CD4-positive, alpha-beta T cell treated with Interleukin-6 for 4 hours (primary cell): ENCODE results near the gene CSMD2.
A peak's percentile ranks its signal among the peaks of the same experiment; 100 is the strongest.
"Not testable (repeated sequence)": the region's sequence is repeated elsewhere in the genome, so short reads cannot be mapped to it uniquely, and the experiment has no call there.

Source experiments
- DNase-seq: peaks from one replicate; pipeline ENCODE4 v3.0.0-alpha.2; 2020; ENCODE audit warnings: mixed read lengths

CSMD2 gene

GRCh38 chr1:33516428-33516827, 648.6 kb downstream of the CSMD2 start:
- DNase-seq: no peak

- no peak for DNase-seq
Measured at GRCh38 chr1:33515607-33516006, 649.4 kb downstream of the CSMD2 start.

- no peak for DNase-seq
Measured at GRCh38 chr1:33515112-33515511, 649.9 kb downstream of the CSMD2 start.

GRCh38 chr1:33512226-33513011, 652.6 kb downstream of the CSMD2 start:
- no peak for DNase-seq

GRCh38 chr1:33509276-33509675, 655.8 kb downstream of the CSMD2 start:
- not testable (repeated sequence) for DNase-seq

GRCh38 chr1:33508151-33508550, 656.9 kb downstream of the CSMD2 start:
- no peak for DNase-seq

GRCh38 chr1:33507661-33508060, 657.4 kb downstream of the CSMD2 start:
- DNase-seq: no peak

- DNase-seq: no peak
Measured at GRCh38 chr1:33503506-33503905, 661.5 kb downstream of the CSMD2 start.

- no peak for DNase-seq
Measured at GRCh38 chr1:33502726-33503125, 662.3 kb downstream of the CSMD2 start.

- DNase-seq: no peak
Measured at GRCh38 chr1:33501774-33502173, 663.3 kb downstream of the CSMD2 start.

GRCh38 chr1:33501309-33501708, 663.7 kb downstream of the CSMD2 start:
- DNase-seq: no peak

- DNase-seq: no peak
Measured at GRCh38 chr1:33500547-33500946, 664.5 kb downstream of the CSMD2 start.

GRCh38 chr1:33497410-33497809, 667.6 kb downstream of the CSMD2 start:
- DNase-seq: no peak

- DNase-seq: no peak
Measured at GRCh38 chr1:33494929-33495328, 670.1 kb downstream of the CSMD2 start.

GRCh38 chr1:33488624-33489023, 676.4 kb downstream of the CSMD2 start:
- no peak for DNase-seq

- DNase-seq: no peak
Measured at GRCh38 chr1:33482412-33482811, 682.6 kb downstream of the CSMD2 start.

- DNase-seq: no peak
Measured at GRCh38 chr1:33477451-33477850, 687.6 kb downstream of the CSMD2 start.

- DNase-seq: no peak
Measured at GRCh38 chr1:33473900-33474299, 691.1 kb downstream of the CSMD2 start.

- peak; percentile 91 for DNase-seq
Measured at GRCh38 chr1:33472269-33472980, 692.6 kb downstream of the CSMD2 start, which contains the start of gene ZSCAN20. ZSCAN20 (plus strand) TSS chr1:33472645; CDS start chr1:33479289, 6,644 bp downstream.

GRCh38 chr1:33471416-33471815, 693.6 kb downstream of the CSMD2 start:
- no peak for DNase-seq

- peak; percentile 70 for DNase-seq
Measured at GRCh38 chr1:33470495-33471012, 694.5 kb downstream of the CSMD2 start.

- no peak for DNase-seq
Measured at GRCh38 chr1:33469691-33470090, 695.3 kb downstream of the CSMD2 start.

GRCh38 chr1:33468967-33469366, 696.1 kb downstream of the CSMD2 start:
- no peak for DNase-seq

GRCh38 chr1:33468531-33468930, 696.5 kb downstream of the CSMD2 start:
- no peak for DNase-seq
